ENCODE results near the gene TAP1. TPM values are rescaled to one million over a fixed set of nuclear protein-coding genes. Genes with fewer than 3 reads are reported as not detected.

The TAP1 gene
- total RNA-seq, 1 experiment from 2014 or later: 12.1 TPM

GRCh38 chr6:32847795-32848194, 5.7 kb downstream of the TAP1 start:
- Histone ChIP-seq H3K23me2 (ENCODE audit: insufficient read length, low read depth, low read length, poor library complexity, severe bottlenecking) (peaks cover 16% of the 10 kb centered on the region), H3K79me2 (ENCODE audit: insufficient read depth, low read length) (no peaks in the 10 kb centered on the region), H3T11ph (ENCODE audit: low read length) (no peak overlapping the region), H2BK5ac (ENCODE audit: insufficient read length, low read length) (no peak overlapping the region), H3K9ac (ENCODE audit: extremely low read depth, insufficient read length, low read length) (no peak overlapping the region), H2BK15ac (ENCODE audit: low read depth, low read length) (no peak overlapping the region), H2BK20ac (ENCODE audit: low read depth, low read length, poor library complexity, severe bottlenecking) (no peak overlapping the region), H3K56ac (ENCODE audit: insufficient read length, low read depth, low read length) (no peak overlapping the region), H3K14ac (ENCODE audit: insufficient read depth, low read length) (no peak overlapping the region), H2BK120ac (ENCODE audit: low read depth, low read length, poor library complexity, severe bottlenecking) (no peak overlapping the region), H4K5ac (ENCODE audit: insufficient read length, low read depth, low read length) (no peak overlapping the region), H3K27me3 (ENCODE audit: insufficient read depth, low read length) (no peaks in the 10 kb centered on the region; the same call in 1 of the 2 replicates), H3K18ac (ENCODE audit: insufficient read length, low read depth, low read length) (no peak overlapping the region), H3K23ac (ENCODE audit: insufficient read length, low read depth, low read length) (no peak overlapping the region), H2AK5ac (ENCODE audit: insufficient read length, low read length) (no peak overlapping the region), H2AFZ (ENCODE audit: low read length) (no peak overlapping the region), H4K91ac (ENCODE audit: insufficient read length, low read depth, low read length) (no peak overlapping the region), H3K27ac (ENCODE audit: insufficient read length, low read depth, low read length) (no peak overlapping the region), H3K4me1 (ENCODE audit: insufficient read depth, low read length) (peaks cover 2% of the 10 kb centered on the region; the same call in 1 of the 2 replicates), H4K8ac (replicated peaks; ENCODE audit: insufficient read length, low read depth, low read length) (no peak overlapping the region), H2BK12ac (ENCODE audit: insufficient read length, low read depth, low read length) (no peak overlapping the region), H3K9me3 (ENCODE audit: control insufficient read depth, low read depth, low read length) (no peaks in the 10 kb centered on the region), H3K4me2 (ENCODE audit: insufficient read depth, insufficient read length, low read length) (no peak overlapping the region), H4K20me1 (ENCODE audit: control insufficient read depth, insufficient read depth, insufficient read length) (no peaks in the 10 kb centered on the region), H3K4ac (ENCODE audit: low read depth, low read length) (no peak overlapping the region), H3K79me1 (ENCODE audit: insufficient read depth, low read depth, low read length, poor library complexity, severe bottlenecking) (no peaks in the 10 kb centered on the region)
- no peak overlapping the region for H3K4me3 Mint-ChIP-seq
- peaks cover 11 to 14% of the 10 kb centered on the region in 2 experiments for H3K4me1 Mint-ChIP-seq
- H3K9me3 Mint-ChIP-seq: no peaks in the 10 kb centered on the region
- no peak overlapping the region for H3K27ac Mint-ChIP-seq
- TF ChIP-seq CTCF (conservative IDR thresholded peaks at IDR 0.05): no peak
- no peak for DNase-seq
- peaks cover 5 to 36% (median 7%) of the 10 kb centered on the region in 3 experiments; a peak in 6 of 7 replicates for H3K36me3 Mint-ChIP-seq (ENCODE audit: insufficient read depth in 1 of 3, low read depth in 3 of 3)
- peaks cover 41% of the 10 kb centered on the region for H3K27me3 Mint-ChIP-seq (ENCODE audit: low read depth)
- WGBS (ENCODE audit: extremely low coverage, insufficient read length, low lambda C conversion rate): no CpG with 5 or more reads among the region's 8 CpGs
